Islet precursor cell (in vitro differentiated cells): ENCODE data around the gene SEC14L1.

Experiments
- DNase-seq: peaks from one replicate; pipeline ENCODE4 v3.0.0-alpha.2; 2018

Gene SEC14L1

DNA sequence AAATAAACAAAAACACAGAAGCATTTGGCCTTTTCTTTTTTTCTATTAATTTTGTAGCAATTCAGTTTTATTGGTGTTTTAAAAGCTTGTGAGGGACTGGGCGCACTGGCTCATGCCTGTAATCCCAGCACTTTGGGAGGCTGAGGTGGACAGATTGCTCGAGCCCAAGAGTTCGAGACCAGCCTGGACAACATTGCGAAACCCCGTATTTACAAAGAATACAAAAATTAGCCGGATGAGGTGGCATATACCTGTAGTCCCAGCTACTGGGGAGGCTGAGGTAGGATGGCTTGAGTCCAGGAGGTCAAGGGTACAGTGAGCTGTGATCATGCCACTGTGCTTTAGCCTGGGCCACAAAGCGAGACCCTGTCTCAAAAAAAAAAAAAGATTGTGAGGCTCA, 53.4 kb downstream of the SEC14L1 start:
- DNase-seq, result no peak

DNA sequence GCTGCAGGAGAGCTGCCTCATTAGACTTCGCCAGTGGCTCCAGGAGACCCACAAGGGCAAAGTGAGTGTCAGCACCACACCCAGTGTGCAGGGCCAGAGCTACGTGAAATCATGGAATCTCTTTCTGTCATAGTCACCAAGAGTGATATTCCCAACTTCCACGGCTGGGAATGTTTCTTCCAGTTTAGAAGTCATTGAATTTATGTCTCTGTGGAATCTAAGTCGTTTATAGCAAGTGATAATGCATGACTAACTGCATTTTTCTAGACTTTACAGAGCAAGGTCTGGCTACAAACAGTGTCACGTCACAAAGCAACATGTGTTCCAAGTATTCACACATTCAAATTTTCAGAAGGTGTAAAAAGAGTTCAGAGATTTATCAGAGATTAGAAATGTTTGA, 55.5 kb downstream of the SEC14L1 start:
- DNase-seq, result no peak

DNA sequence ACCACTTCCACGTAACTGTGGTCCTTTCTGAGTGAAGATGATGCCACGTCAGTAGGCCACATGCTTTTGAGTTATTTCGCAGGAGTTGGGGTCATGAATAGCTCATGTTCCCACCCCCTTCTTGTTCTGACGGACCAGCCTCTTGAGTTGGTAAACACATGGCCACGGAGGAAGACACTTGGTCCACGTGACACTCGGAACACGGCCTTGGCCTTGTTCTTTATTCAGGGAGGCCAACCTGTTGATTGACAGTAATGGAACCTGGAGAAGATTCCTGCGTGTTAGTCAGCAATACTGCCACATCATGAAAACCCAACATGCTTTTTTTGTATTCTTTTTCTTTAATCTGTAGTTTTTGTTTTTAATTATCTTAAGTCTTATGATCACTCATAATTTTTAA, 56.3 kb downstream of the SEC14L1 start:
- DNase-seq, result no peak

DNA sequence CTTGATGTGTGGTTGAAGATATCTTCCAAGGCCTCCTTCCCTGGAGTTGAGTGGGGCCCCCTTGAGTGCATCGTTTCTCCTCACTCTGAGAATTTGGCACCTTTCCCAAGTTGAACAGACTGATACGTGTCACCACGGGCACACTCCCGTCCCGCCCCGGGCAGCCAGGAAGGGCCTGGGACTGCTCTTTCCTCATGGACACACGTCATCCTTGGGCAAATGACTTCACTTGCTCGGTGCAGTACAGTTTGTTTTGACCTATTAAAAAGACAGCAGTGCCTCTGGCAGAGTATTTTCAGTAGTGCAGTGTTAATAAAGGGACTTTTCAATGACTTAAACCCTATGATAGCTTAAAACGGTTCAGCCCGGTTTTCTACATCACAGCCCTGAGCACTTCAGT, 59.9 kb downstream of the SEC14L1 start:
- DNase-seq, result no peak

DNA sequence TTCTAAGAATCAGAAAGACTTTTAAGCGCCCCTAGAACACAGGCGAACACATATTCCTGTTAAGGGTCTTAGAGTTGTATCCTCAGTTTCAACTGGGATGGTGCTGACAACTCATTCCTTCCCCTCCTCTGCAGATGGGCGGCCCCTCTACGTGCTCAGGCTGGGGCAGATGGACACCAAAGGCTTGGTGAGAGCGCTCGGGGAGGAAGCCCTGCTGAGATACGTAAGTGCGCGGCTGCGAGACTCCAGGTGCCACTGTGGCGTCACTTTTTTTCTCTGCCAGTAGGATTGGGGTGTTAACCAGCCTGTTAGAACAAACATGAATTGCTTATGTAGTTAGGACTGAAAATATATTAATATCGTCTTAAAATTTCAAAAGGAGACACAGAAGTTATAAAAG, 62.7 kb downstream of the SEC14L1 start:
- no peak for DNase-seq

DNA sequence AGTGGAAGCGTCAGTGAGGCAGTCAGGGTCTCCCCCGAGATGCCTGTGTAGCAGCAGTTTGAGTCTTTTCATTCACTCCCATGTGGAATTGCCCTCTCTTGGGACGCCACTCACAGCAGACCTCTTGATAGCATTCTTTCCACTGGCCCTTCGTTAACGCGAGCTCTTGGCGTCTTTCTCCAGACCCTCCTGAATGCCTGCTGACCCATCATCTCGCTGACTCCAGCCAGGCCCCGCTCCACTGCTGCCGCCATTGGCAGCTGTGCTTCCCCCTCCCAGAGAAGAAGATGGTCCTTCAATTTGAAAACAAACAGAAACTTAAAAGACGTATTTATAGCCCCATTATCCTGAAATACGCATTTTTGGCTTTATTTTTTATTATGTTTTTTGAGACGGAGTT, 63.1 kb downstream of the SEC14L1 start:
- no peak for DNase-seq

DNA sequence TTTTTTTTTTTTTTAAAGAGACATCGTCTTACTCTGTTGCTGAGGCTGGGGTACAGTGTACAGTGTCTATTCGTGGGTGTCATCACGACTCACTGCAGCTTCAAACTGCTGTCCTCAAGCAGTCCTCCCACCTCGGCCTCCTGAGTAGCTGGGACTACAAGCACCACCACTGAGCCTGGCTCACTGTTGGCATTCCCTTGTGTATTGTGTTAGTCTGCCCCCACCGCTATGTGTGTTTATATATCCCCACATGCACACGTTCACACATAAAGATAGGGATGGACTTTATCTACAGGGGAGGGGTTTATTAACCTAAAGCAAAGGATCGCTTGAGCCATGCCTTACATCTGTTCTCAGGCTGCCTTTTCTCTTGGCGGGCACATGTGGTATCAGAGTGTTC, 63.8 kb downstream of the SEC14L1 start:
- no peak for DNase-seq

DNA sequence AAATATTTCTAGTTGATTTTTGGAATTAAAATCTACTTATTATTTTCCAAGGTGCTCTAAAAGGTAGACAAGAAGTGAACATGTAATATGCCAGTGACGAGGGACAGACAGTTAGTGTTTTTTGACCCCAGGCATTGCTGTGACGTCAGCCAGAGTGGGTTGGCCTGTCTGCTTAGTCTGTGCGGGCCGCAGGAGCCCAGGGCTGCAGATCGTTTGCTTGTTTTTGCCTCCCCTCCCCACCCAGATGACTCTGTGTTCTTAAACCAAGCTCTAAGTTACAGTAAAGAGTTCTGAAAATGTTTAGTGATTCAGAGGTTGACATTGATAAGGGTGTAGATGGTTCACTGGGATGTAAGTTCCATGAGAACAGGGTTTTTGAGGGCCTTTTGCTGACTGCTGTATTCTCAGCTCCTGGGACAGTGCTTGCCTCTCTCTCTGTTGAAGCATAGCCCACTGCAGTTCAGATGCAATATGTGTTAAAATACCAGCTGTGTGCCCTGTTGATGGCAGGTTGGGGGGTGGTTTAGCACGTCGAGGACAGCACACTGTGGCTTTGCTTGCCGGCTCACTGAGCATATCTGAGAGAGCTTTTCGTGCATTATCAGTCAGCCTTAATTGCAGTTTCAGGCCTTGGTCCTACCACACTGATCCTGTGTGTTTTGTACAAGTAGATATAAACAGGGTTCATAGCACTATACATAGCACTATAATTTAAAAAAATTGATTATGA, 64.8 kb downstream of the SEC14L1 start:
- DNase-seq, result no peak

DNA sequence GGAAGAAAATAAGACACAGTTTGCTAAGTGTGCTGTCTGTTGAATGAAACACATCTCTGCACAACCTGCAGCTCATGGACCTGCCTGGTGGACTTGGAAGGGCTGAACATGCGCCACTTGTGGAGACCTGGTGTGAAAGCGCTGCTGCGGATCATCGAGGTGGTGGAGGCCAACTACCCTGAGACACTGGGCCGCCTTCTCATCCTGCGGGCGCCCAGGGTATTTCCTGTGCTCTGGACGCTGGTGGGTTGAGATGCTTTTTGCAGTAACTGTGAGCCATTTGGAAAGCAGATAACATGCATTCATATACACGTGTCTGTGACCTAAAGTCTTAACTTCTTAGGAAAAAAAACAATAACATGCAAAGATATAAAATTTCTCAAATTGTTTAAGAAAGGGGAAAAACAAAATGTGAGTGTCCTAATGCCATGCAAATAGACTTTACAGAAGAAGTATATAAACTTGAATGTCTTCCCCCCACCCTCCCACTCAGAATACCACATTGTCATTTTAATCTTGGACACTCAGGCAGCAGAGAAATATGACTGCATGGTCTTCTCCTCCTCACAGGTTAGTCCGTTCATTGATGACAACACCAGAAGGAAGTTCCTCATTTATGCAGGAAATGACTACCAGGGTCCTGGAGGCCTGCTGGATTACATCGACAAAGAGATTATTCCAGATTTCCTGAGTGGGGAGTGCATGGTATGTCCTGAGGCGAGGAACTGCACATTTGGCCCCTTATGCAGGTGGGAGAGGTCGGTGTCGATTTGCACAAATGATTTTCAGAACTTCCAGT, 65.6 kb downstream of the SEC14L1 start:
- DNase-seq, result no peak

DNA sequence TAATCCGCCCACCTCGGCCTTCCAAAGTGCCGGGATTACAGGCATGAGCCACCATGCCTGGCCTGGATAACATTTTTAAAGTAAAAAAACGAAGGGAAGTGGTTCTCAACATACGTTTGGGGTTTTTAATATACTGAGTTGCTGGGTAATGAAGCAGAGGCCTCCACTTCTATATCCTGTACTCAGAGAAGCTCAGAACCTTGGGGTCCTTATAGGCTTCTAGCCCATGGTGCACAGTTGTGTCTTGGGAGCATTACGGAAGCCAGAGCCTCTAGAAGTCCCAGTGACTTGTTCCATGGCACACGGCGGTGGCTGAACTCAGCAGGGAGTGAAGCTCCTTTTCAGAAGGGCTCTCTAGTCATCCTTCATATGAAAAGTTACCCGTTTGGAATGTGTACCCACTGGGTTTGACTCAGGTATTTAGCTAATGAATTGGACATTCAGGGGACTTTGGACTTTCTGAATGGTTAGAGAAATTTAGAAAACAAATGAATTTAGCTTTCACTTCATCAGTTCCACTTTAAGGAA, 67.0 kb downstream of the SEC14L1 start:
- no peak for DNase-seq

DNA sequence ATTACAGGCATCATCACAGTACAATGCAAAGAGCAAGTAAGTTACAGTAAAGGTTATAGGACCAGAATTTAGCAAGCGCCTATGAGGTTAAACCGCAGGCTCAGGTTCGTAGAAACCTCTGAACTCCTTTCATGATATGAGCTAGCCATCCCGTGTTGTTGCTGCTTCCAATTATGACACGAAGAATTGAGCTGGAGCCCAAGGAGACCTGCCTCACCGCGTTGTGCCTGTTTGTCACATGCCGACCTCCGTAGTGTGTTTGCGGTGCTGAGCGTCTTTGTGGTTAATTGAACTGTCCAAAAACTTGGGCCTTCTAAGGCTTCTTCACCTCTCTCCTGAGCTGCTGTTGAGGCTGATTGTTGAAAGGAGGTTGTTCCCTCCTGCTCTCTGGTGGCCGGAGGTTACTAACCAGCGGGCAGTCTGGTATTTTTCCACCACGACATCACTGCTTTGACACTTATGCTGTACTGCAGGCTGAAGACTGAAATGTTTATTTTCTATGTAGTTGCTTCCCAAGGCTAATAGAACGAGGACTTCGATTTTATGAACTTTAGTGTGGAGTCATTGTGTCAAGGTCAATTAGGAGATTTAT, 67.5 kb downstream of the SEC14L1 start:
- DNase-seq, result peak; percentile 92

DNA sequence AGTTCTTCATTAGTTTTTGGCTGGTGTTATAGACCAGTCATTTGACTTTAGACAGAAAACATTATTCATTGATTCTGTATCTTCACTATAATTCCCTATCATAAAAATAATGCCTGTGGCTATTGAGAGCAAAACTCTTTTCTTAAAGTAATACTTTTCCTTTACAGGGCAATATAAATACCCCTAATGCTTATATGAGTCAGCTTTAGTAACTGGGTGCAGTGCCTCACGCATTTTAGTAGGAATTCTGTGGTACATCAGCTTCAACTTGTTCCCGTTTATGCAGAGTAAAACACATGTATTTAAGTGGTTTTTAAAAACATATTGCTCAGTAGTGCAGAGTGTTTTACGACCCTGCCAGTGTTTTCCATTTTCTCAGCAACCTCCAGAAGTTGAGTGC, 68.1 kb downstream of the SEC14L1 start:
- no peak for DNase-seq

DNA sequence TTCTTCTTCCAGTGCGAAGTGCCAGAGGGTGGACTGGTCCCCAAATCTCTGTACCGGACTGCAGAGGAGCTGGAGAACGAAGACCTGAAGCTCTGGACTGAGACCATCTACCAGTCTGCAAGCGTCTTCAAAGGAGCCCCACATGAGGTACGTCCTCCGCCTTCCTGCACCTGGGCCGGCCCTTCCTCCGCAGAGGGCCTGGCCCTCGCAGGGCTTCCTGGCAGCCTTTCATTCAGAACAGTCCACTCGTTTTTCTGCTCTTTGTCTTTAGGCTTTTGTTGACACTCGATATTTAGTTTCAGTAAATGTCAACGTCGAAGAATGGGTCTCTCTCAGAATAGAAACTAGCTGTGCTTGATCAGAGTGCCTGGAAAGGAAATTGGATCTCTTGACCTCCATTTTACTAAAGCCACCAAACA, 68.6 kb downstream of the SEC14L1 start:
- no peak for DNase-seq

DNA sequence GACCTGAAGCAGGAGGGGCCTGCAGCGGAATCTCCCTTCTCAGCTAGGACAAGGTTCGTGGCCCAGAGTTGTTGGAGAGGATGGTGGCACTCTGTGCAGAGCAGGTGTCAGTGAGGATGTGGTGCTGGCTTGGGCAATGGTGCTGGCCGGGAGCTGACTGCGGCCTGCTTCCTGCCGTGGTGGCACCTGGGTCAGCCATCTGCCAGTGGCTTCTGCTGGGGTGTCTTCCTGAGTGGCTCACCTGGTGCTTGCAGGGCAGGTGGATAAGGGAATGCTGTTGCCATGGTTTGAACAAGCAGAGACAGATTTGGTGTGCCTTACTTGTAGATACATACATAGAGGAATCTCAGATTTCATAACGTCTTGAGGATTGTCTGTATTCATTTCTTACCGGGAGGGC, 69.6 kb downstream of the SEC14L1 start:
- no peak for DNase-seq

DNA sequence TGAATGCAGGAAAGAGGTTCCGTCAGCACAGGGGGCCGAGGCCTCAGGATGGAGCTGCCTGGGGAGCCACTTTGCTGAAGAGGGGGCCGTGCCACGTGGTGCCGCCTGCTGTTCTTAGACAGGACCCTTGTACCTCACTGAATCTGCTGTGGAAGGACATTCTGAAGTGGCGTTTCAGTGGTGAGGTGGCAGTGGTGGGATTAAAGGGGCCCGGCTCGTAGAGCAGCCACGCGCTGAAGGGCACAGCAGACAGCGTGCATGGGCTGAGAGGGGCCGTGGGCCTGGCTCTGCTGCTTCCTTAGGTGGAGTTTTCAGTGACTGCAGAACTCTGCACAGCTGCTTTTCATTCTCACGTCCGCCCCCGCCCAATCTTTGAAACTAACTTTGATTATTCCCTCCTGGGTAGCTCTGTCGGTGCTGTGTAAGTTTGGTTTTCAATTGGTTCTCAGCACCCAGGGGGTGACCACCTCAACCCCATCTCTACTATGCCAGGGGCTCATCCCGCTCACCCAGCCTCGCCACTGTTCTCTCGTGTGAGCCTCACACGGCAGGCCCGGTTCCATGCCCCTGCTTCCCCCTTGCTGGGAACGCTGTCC, 70.3 kb downstream of the SEC14L1 start:
- no peak for DNase-seq

DNA sequence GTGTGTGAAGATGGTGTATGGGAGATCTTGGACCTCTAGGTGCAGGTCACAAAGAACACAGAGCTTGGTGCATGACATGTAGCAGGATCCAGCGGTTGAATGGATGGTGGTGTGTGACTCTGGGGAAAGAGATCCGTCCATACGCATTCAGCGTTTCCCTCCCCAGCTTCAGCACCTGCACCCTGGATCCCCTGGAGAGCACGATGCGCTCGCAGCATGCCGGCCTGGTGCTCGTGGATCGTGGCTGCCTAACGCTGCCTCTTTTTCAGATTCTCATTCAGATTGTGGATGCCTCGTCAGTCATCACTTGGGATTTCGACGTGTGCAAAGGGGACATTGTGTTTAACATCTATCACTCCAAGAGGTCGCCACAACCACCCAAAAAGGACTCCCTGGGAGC, 70.9 kb downstream of the SEC14L1 start:
- no peak for DNase-seq

DNA sequence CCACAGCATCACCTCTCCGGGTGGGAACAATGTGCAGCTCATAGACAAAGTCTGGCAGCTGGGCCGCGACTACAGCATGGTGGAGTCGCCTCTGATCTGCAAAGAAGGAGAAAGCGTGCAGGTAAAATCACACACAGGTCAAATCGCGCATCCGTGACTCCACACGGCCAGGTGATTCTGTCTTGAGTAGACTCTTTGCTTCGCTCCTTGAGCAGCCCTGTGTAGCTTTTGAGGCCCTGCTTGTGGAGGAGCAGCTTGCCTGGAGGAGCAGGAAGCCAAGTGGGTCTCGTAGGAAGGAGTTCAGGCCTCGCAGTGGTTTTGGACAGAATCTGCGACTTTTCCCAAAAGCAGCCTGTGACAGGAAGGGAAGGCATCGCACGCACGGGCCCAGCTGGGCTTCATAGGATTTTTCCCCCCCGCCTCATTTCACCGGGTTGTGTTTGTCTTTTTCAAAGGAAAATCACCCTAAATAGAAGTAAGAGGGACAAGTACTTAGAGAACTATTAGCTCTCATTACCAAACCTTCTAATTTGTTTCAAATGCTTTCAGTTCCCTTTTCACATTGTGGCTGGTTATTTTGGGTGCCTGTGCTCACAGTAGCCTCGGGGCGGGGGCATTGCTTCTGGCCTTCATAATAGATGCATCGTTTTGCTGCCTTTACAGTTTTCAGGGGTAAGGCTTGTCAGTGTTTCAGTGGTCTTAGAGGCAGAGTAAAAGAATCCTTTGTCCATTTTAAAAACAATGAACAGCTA, 71.5 kb downstream of the SEC14L1 start:
- DNase-seq, result no peak

DNA sequence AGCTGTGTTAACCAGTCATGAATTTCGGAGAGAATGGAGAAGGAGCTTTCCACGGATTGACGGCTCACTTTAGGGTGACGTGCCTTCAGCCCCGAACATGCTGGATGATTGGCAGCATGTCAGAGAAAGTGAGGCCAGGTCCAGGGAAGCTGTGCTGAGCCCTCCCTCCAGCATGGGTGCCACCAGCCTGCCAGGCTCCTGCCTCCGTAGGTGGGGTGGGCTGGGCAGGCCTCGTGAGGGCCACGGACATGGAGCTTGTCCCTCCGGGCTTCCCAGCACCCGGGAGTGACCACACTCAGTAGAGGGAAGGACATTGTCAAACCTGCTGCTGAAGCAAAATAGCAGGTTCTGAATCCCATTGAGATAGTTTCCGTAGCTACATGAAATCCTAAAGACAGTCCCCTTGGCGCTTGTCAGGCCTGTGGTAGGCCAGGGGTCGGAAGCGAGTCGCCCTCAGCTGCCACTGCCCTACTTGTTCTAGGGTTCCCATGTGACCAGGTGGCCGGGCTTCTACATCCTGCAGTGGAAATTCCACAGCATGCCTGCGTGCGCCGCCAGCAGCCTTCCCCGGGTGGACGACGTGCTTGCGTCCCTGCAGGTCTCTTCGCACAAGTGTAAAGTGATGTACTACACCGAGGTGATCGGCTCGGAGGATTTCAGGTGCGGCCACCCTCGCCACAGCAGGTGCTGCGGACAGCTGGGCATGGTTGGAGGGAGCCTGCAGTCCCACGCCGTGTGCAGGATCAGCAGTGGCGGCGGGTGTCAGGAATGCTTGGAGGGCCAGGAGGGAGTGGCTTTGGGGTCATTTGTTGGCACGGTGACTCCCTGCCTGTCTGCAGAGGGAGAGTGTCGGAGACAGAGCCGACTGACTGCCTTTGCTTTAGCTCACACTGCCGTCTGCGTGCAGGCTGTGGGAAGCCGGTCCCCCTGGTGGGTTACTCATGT, 72.3 kb downstream of the SEC14L1 start:
- no peak for DNase-seq

DNA sequence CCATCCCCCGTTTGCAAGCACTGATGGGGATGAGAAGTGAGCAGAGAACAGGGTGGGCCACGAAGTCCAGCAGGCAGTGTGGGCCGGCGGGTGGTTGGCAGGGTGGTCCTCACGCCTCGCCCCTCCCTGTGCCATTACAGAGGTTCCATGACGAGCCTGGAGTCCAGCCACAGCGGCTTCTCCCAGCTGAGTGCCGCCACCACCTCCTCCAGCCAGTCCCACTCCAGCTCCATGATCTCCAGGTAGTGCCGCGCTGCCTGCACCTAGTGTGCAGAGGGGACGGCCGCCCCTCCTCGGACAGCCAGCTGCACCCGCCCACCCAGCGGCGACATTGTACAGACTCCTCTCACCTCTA, 73.0 kb downstream of the SEC14L1 start:
- DNase-seq, result no peak

DNA sequence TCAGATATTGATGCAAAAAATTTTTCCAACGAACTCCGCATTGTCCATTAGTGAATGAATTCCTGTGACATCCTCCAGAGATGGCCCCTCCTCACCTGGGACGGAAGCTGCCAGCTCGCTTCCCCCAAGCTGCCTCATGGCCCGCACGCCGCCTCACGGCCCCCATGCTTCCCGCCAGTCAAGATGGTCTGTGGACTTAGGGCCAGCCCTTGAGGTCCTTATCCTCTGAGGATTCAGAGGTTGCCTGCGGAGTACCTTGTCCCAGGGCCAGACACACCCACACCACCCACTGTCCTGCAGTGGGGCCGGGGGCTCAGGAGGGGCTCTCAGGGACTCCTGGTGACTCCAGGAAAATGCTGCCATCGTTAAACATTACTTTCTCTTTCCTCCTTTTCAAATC, 73.6 kb downstream of the SEC14L1 start:
- no peak for DNase-seq

DNA sequence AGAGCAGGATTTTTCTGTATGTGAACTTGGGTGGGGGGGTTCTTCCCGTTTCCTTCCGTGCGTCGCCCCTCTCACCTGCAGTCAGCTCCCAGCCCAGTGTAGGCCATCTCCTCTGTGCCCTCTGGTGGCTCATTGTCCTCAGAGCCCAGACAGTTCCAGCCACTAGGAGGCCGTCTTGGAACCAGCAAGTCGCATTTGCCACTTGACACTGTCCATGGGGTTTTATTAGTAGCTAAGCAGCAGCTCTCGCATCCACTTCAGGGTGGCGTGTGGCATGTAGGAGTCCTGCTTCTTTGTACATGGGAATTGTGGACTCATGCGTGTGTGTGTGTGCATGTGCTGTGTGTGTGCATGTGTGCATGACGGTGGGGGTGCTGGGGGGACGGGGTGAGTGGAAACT, 74.0 kb downstream of the SEC14L1 start:
- DNase-seq, result peak; percentile 90

DNA sequence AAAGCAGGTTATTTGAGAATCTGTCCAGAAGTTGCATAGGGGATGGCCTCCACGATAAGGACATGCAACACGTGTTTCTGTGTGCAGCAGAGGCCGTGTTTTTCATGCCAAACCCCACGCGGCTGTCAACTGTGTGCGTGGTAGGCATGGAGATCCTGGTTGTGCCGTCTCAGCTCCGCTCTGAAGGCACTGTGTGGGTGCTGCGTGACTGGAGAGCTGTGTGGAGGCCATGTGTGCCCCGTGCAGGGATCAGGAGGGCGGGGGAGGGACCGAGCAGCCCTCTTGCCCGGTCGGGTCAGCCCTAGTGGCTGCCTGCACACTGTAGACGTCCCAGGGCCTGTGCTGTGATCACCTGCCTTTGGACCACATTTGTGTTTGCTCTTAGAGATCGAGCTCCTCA, 74.5 kb downstream of the SEC14L1 start:
- no peak for DNase-seq
